H9 (cell line): ENCODE results near the gene CDAN1. TPM values are rescaled to one million over a fixed set of nuclear protein-coding genes. Genes with fewer than 3 reads are reported as not detected.

ENCODE experiments used
- DNase-seq: peaks from one replicate; pipeline ENCODE4 v3.0.0-alpha.2; 2017
- H2AFZ ChIP-seq: one replicate; pipeline ENCODE4 v1.6.1; 2013; ENCODE audit warnings: mild to moderate bottlenecking, low read length, control low read depth, moderate library complexity
- H2AK5ac ChIP-seq: 2 replicates; pipeline ENCODE4 v1.6.1; 2013; ENCODE audit warnings: low read length, control low read depth, mixed read lengths; ENCODE audit not compliant: insufficient read length
- H2BK120ac ChIP-seq: one replicate; pipeline ENCODE4 v1.6.1; 2013; ENCODE audit warnings: low read depth, mild to moderate bottlenecking, low read length, control low read depth, inconsistent platforms; ENCODE audit not compliant: poor library complexity, severe bottlenecking
- H2BK12ac ChIP-seq: 2 replicates; pipeline ENCODE4 v1.6.1; 2013; ENCODE audit warnings: low read length, control low read depth, mixed read lengths, low read depth; ENCODE audit not compliant: insufficient read length
- H2BK15ac ChIP-seq: 2 replicates; pipeline ENCODE4 v1.6.1; 2013; ENCODE audit warnings: low read depth, low read length, control low read depth
- H2BK20ac ChIP-seq: one replicate; pipeline ENCODE4 v1.6.1; 2013; ENCODE audit warnings: low read depth, mild to moderate bottlenecking, low read length, control low read depth, inconsistent platforms; ENCODE audit not compliant: poor library complexity, severe bottlenecking
- H2BK5ac ChIP-seq: 2 replicates; pipeline ENCODE4 v1.6.1; 2013; ENCODE audit warnings: low read length, control low read depth, mixed read lengths; ENCODE audit not compliant: insufficient read length
- H3K14ac ChIP-seq: 2 replicates; pipeline ENCODE4 v1.6.1; 2013; ENCODE audit warnings: low read length, control low read depth; ENCODE audit not compliant: insufficient read depth
- H3K18ac ChIP-seq: 2 replicates; pipeline ENCODE4 v1.6.1; 2013; ENCODE audit warnings: low read depth, mild to moderate bottlenecking, mixed read lengths, low read length, control low read depth; ENCODE audit not compliant: insufficient read length
- H3K23ac ChIP-seq: 2 replicates; pipeline ENCODE4 v1.6.1; 2013; ENCODE audit warnings: low read length, control low read depth, mixed read lengths, low read depth; ENCODE audit not compliant: insufficient read length
- H3K23me2 ChIP-seq: 2 replicates; pipeline ENCODE4 v1.6.1; 2013; ENCODE audit warnings: low read depth, mild to moderate bottlenecking, mixed read lengths, low read length, control low read depth; ENCODE audit not compliant: insufficient read length, poor library complexity, severe bottlenecking
- H3K27ac ChIP-seq: 2 replicates; pipeline ENCODE4 v1.5.1; 2013; ENCODE audit warnings: low read length, control low read depth, mixed read lengths, low read depth; ENCODE audit not compliant: insufficient read length
- H3K27me3 ChIP-seq: 2 replicates; pipeline ENCODE4 v1.6.1; 2013; ENCODE audit warnings: low read length, control low read depth, inconsistent platforms; ENCODE audit not compliant: insufficient read depth
- H3K4ac ChIP-seq: 2 replicates; pipeline ENCODE4 v1.6.1; 2013; ENCODE audit warnings: low read depth, mild to moderate bottlenecking, control low read depth, inconsistent platforms, low read length, moderate library complexity
- H3K4me1 ChIP-seq: 2 replicates; pipeline ENCODE4 v1.6.1; 2013; ENCODE audit warnings: low read length, control low read depth, inconsistent platforms; ENCODE audit not compliant: insufficient read depth
- H3K4me2 ChIP-seq: 2 replicates; pipeline ENCODE4 v1.6.1; 2013; ENCODE audit warnings: low read length, control low read depth, mixed read lengths; ENCODE audit not compliant: insufficient read length, insufficient read depth
- H3K56ac ChIP-seq: 2 replicates; pipeline ENCODE4 v1.6.1; 2013; ENCODE audit warnings: low read depth, mild to moderate bottlenecking, mixed read lengths, low read length, control low read depth; ENCODE audit not compliant: insufficient read length
- H3K79me1 ChIP-seq: 2 replicates; pipeline ENCODE4 v1.6.1; 2013; ENCODE audit warnings: low read depth, mild to moderate bottlenecking, moderate library complexity, low read length, control low read depth, inconsistent platforms; ENCODE audit not compliant: insufficient read depth, poor library complexity, severe bottlenecking
- H3K79me2 ChIP-seq: 2 replicates; pipeline ENCODE4 v1.6.1; 2013; ENCODE audit warnings: low read length, control low read depth, inconsistent platforms; ENCODE audit not compliant: insufficient read depth
- H3K9ac ChIP-seq: 2 replicates; pipeline ENCODE4 v1.6.1; 2013; ENCODE audit warnings: low read length, control low read depth, mixed read lengths; ENCODE audit not compliant: insufficient read length; ENCODE audit errors: extremely low read depth
- H3K9me3 ChIP-seq: one replicate; pipeline ENCODE4 v1.6.1; 2013; ENCODE audit warnings: low read depth, low read length, inconsistent platforms; ENCODE audit not compliant: control insufficient read depth
- H3T11ph ChIP-seq: one replicate; pipeline ENCODE4 v1.6.1; 2013; ENCODE audit warnings: mild to moderate bottlenecking, low read length, control low read depth, inconsistent platforms
- H4K20me1 ChIP-seq: one replicate; pipeline ENCODE4 v1.6.1; 2013; ENCODE audit not compliant: control insufficient read depth, insufficient read length, insufficient read depth
- H4K5ac ChIP-seq: 2 replicates; pipeline ENCODE4 v1.6.1; 2013; ENCODE audit warnings: low read depth, mild to moderate bottlenecking, mixed read lengths, low read length, control low read depth; ENCODE audit not compliant: insufficient read length
- H4K8ac ChIP-seq: replicated peaks from 2 replicates; pipeline ENCODE4 v1.6.1; 2013; ENCODE audit warnings: low read length, control low read depth, mixed read lengths, low read depth; ENCODE audit not compliant: insufficient read length
- H4K91ac ChIP-seq: 2 replicates; pipeline ENCODE4 v1.6.1; 2013; ENCODE audit warnings: low read depth, mild to moderate bottlenecking, moderate library complexity, mixed read lengths, low read length, control low read depth; ENCODE audit not compliant: insufficient read length
- H3K27ac Mint-ChIP-seq, 3 experiments: 2 replicates in 2 of 3; 3 replicates in 1 of 3; pipeline ENCODE4 v1.8.0; 2020 to 2021; ENCODE audit warnings: mixed read lengths in 3 of 3, mild to moderate bottlenecking in 1 of 3, moderate library complexity in 1 of 3
- H3K27me3 Mint-ChIP-seq: 2 replicates; pipeline ENCODE4 v1.8.0; 2021; ENCODE audit warnings: low read depth, mild to moderate bottlenecking, moderate library complexity, mixed read lengths
- H3K36me3 Mint-ChIP-seq, 3 experiments: 2 replicates in 2 of 3; 3 replicates in 1 of 3; pipeline ENCODE4 v1.8.0; 2020 to 2021; ENCODE audit warnings: low read depth in 3 of 3, mixed read lengths in 3 of 3; ENCODE audit not compliant: insufficient read depth in 1 of 3
- H3K4me1 Mint-ChIP-seq, 2 experiments: 2 replicates each; pipeline ENCODE4 v1.8.0; 2020; ENCODE audit warnings: mixed read lengths in 2 of 2
- H3K4me3 Mint-ChIP-seq, 2 experiments: 2 replicates in 1 of 2; 3 replicates in 1 of 2; pipeline ENCODE4 v1.8.0; 2020 to 2021; ENCODE audit warnings: mild to moderate bottlenecking in 2 of 2, mixed read lengths in 2 of 2, moderate library complexity in 1 of 2
- H3K9me3 Mint-ChIP-seq, 2 experiments: 2 replicates in 1 of 2; 3 replicates in 1 of 2; pipeline ENCODE4 v1.8.0; 2020; ENCODE audit warnings: mild to moderate bottlenecking in 2 of 2, mixed read lengths in 2 of 2, moderate library complexity in 1 of 2
- WGBS: extraction: QIAGEN DNeasy Blood & Tissue Kit; methylation state at CpG from one replicate; pipeline ENCODE4 v1.1.7; 2013; ENCODE audit warnings: missing lambda C conversion rate, low lambda C conversion rate, mixed read lengths; ENCODE audit not compliant: insufficient read length; ENCODE audit errors: extremely low coverage; 5-methylcytosine and 5-hydroxymethylcytosine counted together
- total RNA-seq: library from RNA; stranded (reverse); gene quantifications from 2 replicates; pipeline ENCODE4 v1.2.1, GENCODE V29; 2021
- TF ChIP-seq, protein P1 (sequence below): fragments of 200-600 bp; sonication (generic); conservative IDR thresholded peaks from 3 replicates; pipeline ENCODE4 v1.8.0; 2021; ENCODE audit warnings: antibody characterized with exemption, mild to moderate bottlenecking

CDAN1 gene
- total RNA-seq, 1 experiment from 2014 or later = 20.4 TPM

DNA sequence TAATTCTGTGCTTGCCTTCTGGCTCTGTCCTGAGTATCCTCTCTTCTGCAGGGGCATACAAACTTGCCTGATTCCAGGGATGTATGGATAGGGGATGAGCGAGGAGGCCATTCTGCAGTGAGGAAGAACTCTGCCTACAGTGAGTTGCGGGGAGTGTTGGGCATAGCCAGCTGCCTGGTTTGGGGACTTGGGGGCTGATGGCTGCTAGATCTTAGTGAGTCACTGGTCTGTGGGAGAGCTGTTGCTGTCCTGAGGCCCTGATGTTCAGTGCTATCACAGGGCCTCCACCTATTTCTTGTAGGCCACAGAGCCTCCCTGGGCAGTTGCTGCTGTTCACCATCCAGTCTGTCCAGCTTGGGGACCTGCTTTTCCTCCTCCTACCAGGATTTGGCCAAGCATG is 20.3 kb downstream of the CDAN1 start:
- TF ChIP-seq, protein P1, sequence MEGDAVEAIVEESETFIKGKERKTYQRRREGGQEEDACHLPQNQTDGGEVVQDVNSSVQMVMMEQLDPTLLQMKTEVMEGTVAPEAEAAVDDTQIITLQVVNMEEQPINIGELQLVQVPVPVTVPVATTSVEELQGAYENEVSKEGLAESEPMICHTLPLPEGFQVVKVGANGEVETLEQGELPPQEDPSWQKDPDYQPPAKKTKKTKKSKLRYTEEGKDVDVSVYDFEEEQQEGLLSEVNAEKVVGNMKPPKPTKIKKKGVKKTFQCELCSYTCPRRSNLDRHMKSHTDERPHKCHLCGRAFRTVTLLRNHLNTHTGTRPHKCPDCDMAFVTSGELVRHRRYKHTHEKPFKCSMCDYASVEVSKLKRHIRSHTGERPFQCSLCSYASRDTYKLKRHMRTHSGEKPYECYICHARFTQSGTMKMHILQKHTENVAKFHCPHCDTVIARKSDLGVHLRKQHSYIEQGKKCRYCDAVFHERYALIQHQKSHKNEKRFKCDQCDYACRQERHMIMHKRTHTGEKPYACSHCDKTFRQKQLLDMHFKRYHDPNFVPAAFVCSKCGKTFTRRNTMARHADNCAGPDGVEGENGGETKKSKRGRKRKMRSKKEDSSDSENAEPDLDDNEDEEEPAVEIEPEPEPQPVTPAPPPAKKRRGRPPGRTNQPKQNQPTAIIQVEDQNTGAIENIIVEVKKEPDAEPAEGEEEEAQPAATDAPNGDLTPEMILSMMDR = no peak
- no peak for DNase-seq
- no peaks in the 10 kb centered on the region for H3K9me3 ChIP-seq

More for the DNA sequence above, 20.3 kb downstream of the CDAN1 start:
- H3K4me2 ChIP-seq = no peak overlapping the region
- H3T11ph ChIP-seq = no peak overlapping the region
- H3K27me3 ChIP-seq = no peaks in the 10 kb centered on the region
- no peak overlapping the region for H2BK5ac ChIP-seq
- no peak overlapping the region for H3K14ac ChIP-seq
- Mint-ChIP-seq H3K27me3 (no peaks in the 10 kb centered on the region; the same call in 1 of the 2 replicates), H3K4me1 (no peaks in the 10 kb centered on the region), H3K36me3 (peaks cover 0 to 11% (median 9%) of the 10 kb centered on the region in 3 experiments; a peak in 6 of 7 replicates), H3K9me3 (no peaks in the 10 kb centered on the region), H3K27ac (no peak overlapping the region; a peak in 2 of 7 replicates), H3K4me3 (no peak overlapping the region)
- no peak overlapping the region for H2BK12ac ChIP-seq
- no peak overlapping the region for H2BK120ac ChIP-seq
- no peak overlapping the region for H2BK20ac ChIP-seq
- H3K18ac ChIP-seq = no peak overlapping the region
- H4K91ac ChIP-seq = no peak overlapping the region
- no peaks in the 10 kb centered on the region for H3K79me2 ChIP-seq
- no CpG with 5 or more reads among the region's 2 CpGs for WGBS
- no peak overlapping the region for H3K56ac ChIP-seq
- no peak overlapping the region for H3K9ac ChIP-seq
- H3K4me1 ChIP-seq = no peaks in the 10 kb centered on the region
- no peaks in the 10 kb centered on the region for H4K20me1 ChIP-seq
- no peak overlapping the region for H4K8ac ChIP-seq
- no peak overlapping the region for H3K23ac ChIP-seq
- no peaks in the 10 kb centered on the region for H3K23me2 ChIP-seq
- no peak overlapping the region for H4K5ac ChIP-seq
- H2AK5ac ChIP-seq = no peak overlapping the region
- H3K27ac ChIP-seq = no peak overlapping the region
- H2BK15ac ChIP-seq = no peak overlapping the region
- H3K79me1 ChIP-seq = no peaks in the 10 kb centered on the region
- H3K4ac ChIP-seq = no peak overlapping the region
- H2AFZ ChIP-seq = no peak overlapping the region
